ENCODE measurements around the gene TMEM120A.

The TMEM120A gene

GRCh38 chr7:75995052-75995471, 667 bp upstream of the TMEM120A start:
- DNase-seq (ENCODE audit: low spot score) = no peak

GRCh38 chr7:75993689-75994387, 557 bp downstream of the TMEM120A start:
- DNase-seq (ENCODE audit: low spot score) = peak; percentile 69

- DNase-seq (ENCODE audit: low spot score) = no peak
These were observed 2.2 kb downstream of the TMEM120A start for GRCh38 chr7:75992083-75992755.

- DNase-seq (ENCODE audit: low spot score) = no peak
These were observed 2.8 kb downstream of the TMEM120A start for GRCh38 chr7:75991531-75992082.

- peak; percentile 7 for DNase-seq (ENCODE audit: low spot score)
These were observed 4.7 kb downstream of the TMEM120A start for GRCh38 chr7:75989500-75990388.

- DNase-seq (ENCODE audit: low spot score) = peak; percentile 17
These were observed 5.6 kb downstream of the TMEM120A start for GRCh38 chr7:75988568-75989499.

- DNase-seq (ENCODE audit: low spot score) = peak; percentile 1
These were observed 6.4 kb downstream of the TMEM120A start for GRCh38 chr7:75987805-75988567.

- DNase-seq (ENCODE audit: low spot score) = peak; percentile 1
These were observed 7.2 kb downstream of the TMEM120A start for GRCh38 chr7:75987026-75987804.

- peak; percentile 1 for DNase-seq (ENCODE audit: low spot score)
These were observed 8.1 kb downstream of the TMEM120A start for GRCh38 chr7:75986147-75986781.

GRCh38 chr7:75985518-75986146, 8.8 kb downstream of the TMEM120A start:
- peak; percentile 2 for DNase-seq (ENCODE audit: low spot score)

- DNase-seq (ENCODE audit: low spot score) = no peak
These were observed 9.3 kb downstream of the TMEM120A start for GRCh38 chr7:75985009-75985517.

- DNase-seq (ENCODE audit: low spot score) = no peak
These were observed 10.0 kb downstream of the TMEM120A start for GRCh38 chr7:75984130-75985008.

GRCh38 chr7:75983471-75984129, 10.8 kb downstream of the TMEM120A start:
- no peak for DNase-seq (ENCODE audit: low spot score)

GRCh38 chr7:75982306-75983064, 11.9 kb downstream of the TMEM120A start:
- DNase-seq (ENCODE audit: low spot score) = no peak

GRCh38 chr7:75981453-75982305, 12.7 kb downstream of the TMEM120A start:
- no peak for DNase-seq (ENCODE audit: low spot score)

Data from Ammon's horn (tissue), 1 donor.